Dendritic cell treated with granulocyte-macrophage colony-stimulating factor and Interleukin-4, amounts not matched to agents 40 ng/mL and 50 ng/mL, for 4 days (primary cell): ENCODE data around the gene THSD7A.

Experiments used
- H3K27ac Mint-ChIP-seq: one replicate; pipeline ENCODE4 v1.8.0; 2022; ENCODE audit warnings: mild to moderate bottlenecking, mixed read lengths
- H3K27me3 Mint-ChIP-seq: one replicate; pipeline ENCODE4 v1.8.0; 2022; ENCODE audit warnings: mild to moderate bottlenecking, mixed read lengths
- H3K36me3 Mint-ChIP-seq: one replicate; pipeline ENCODE4 v1.8.0; 2022; ENCODE audit warnings: low read depth, mixed read lengths
- H3K4me1 Mint-ChIP-seq: one replicate; pipeline ENCODE4 v1.8.0; 2022; ENCODE audit warnings: low read depth, mixed read lengths
- H3K4me3 Mint-ChIP-seq: one replicate; pipeline ENCODE4 v1.8.0; 2022; ENCODE audit warnings: mild to moderate bottlenecking, moderate library complexity, mixed read lengths
- H3K9me3 Mint-ChIP-seq: one replicate; pipeline ENCODE4 v1.8.0; 2022; ENCODE audit warnings: mixed read lengths
- intact Hi-C: fragments of 100-400 bp; cut with micrococcal nuclease; formaldehyde crosslinking; loops from one replicate; pipeline ENCODE4 v1.15.0; 2022

Gene THSD7A

DNA sequence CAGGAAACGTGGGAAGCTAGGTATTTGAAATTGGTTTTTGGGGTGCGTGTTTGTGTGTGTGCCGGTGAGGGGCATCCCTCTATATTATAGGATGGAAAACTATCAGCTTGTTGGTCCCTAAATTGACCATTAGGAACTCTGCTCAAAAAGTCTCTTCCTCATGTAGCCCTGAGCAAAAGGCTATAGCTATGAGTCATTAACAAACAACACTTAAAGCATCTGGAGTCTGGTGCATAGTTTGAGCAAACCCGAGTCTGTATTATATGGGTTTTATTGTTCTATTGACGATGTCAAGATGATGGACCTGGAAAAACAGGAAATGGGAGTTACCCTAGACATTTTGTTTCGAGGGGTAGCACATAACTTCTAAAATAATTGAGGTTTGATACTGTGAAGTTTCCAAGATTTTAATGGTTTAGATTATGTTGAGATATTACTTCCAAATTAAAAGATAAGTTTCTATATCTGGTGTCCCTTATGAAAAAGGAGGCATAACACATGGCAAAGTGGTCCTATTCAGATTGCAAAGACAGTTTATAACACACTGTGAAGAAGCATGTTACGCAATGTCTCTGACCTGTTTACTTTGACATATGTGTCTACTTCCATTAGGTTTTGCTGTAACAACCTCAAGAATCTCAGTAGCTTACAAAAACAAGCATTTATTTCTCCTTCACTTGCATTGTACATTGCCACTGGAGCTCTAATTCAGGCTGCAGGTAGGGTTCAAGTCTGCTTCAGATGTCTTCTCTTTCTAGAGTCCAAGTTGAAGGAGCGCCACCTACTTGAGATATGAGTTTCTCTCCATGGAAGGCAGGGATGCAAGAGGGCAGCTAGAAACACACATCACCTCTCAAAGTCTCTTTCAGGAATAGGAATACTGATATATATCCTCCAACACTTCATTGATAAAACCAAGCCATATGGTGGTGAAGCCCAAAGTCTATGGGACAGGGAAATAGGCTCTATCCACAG is 500.6 kb downstream of the THSD7A start:
- H3K9me3 Mint-ChIP-seq: no peaks in the 10 kb centered on the region
- intact Hi-C loops: no loop called here
- H3K27ac Mint-ChIP-seq: no peak overlapping the region

DNA sequence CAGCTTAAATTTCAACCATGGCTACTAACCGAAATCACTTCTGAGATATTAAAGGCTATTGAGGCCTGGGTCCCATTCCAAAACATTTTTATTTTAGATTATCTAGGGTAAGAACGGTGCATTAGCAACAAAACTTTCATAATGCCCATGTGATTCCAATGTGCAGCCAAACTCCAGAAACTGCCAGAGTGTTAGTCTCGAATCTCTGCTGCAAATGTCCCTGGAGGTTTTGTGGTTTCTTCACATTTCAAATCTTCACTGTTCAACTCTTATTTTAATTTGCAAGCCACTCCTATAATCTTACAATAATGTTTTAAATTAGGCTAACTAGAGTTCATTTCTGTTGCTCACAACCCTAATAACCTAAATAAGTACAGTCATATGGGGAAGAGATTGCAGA is 501.3 kb downstream of the THSD7A start:
- intact Hi-C loops: no loop called here
- no peaks in the 10 kb centered on the region for H3K27me3 Mint-ChIP-seq
- H3K27ac Mint-ChIP-seq: no peak overlapping the region
- no peak overlapping the region for H3K4me3 Mint-ChIP-seq
- H3K36me3 Mint-ChIP-seq: no peaks in the 10 kb centered on the region
- H3K9me3 Mint-ChIP-seq: no peaks in the 10 kb centered on the region
- H3K4me1 Mint-ChIP-seq: no peaks in the 10 kb centered on the region

More for the DNA sequence above, 500.6 kb downstream of the THSD7A start:
- Mint-ChIP-seq H3K27me3 (no peaks in the 10 kb centered on the region), H3K36me3 (no peaks in the 10 kb centered on the region), H3K4me3 (no peak overlapping the region), H3K4me1 (no peaks in the 10 kb centered on the region)

DNA sequence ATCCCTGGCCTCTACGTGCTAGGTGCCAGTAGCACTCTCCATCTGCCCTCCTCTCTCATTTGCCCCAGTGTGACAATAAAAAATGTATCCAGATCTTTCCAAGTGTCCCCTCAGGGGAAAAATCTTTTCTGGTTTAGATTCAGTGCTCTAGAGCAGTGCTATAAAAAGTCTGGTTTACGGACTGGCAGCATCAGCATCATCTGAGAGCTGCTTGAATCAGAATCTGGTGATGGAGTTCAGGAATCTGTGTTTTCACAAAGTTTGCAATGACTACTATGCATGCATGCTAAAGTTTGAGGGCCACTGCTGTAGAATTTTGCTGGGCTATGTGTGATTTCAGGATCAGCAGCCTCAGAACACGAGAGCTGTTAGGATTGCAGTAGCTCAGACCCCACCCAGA is 501.8 kb downstream of the THSD7A start:
- no peaks in the 10 kb centered on the region for H3K9me3 Mint-ChIP-seq
- H3K27ac Mint-ChIP-seq: no peak overlapping the region
- H3K36me3 Mint-ChIP-seq: no peaks in the 10 kb centered on the region
- no peak overlapping the region for H3K4me3 Mint-ChIP-seq
- intact Hi-C loops: no loop called here
- no peaks in the 10 kb centered on the region for H3K27me3 Mint-ChIP-seq
- no peaks in the 10 kb centered on the region for H3K4me1 Mint-ChIP-seq

DNA sequence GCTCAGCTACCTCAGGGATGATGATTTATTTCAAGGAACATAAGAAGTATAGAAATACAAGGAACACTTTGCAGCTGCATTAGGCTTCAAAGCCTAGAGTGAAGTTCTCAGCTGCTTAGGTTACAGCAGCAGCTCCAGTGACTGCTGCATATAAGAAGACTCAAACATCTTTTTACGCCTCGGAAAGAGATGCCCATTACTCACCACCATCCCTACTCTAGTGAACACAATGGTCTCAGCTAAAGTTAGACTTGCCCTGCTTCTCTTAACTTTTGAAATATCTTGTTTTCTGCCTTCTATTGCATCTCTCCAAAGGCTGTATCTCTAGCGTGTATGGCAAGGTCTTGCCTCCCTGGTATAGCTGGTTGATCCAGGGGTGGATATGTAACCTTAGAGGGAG is 502.4 kb downstream of the THSD7A start:
- Mint-ChIP-seq H3K9me3 (no peaks in the 10 kb centered on the region), H3K27ac (no peak overlapping the region), H3K4me3 (no peak overlapping the region), H3K4me1 (no peaks in the 10 kb centered on the region), H3K36me3 (no peaks in the 10 kb centered on the region), H3K27me3 (no peaks in the 10 kb centered on the region)
- intact Hi-C loops: no loop called here

DNA sequence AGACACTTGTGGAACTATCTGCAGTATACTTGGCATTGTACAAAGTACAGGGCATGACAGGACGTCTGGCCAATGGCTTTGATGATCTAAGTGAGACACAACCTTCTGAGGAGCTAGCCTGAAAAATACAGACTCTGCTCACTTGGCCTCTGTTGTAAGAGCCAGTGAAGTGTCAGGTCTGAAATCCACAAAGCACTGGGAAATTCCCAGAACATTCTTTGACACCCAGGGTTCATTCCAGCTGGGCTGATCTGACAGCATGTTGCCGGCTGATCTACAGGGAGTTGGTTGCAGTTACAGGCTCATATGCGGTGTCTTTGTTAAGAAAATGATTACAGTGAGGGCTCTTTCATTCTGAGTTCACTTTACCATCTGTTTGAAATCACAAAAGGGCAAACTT is 503.7 kb downstream of the THSD7A start:
- H3K27me3 Mint-ChIP-seq: no peaks in the 10 kb centered on the region
- no peak overlapping the region for H3K27ac Mint-ChIP-seq
- no peaks in the 10 kb centered on the region for H3K36me3 Mint-ChIP-seq
- H3K9me3 Mint-ChIP-seq: no peaks in the 10 kb centered on the region
- H3K4me3 Mint-ChIP-seq: no peak overlapping the region
- intact Hi-C loops: no loop called here
- H3K4me1 Mint-ChIP-seq: no peaks in the 10 kb centered on the region

DNA sequence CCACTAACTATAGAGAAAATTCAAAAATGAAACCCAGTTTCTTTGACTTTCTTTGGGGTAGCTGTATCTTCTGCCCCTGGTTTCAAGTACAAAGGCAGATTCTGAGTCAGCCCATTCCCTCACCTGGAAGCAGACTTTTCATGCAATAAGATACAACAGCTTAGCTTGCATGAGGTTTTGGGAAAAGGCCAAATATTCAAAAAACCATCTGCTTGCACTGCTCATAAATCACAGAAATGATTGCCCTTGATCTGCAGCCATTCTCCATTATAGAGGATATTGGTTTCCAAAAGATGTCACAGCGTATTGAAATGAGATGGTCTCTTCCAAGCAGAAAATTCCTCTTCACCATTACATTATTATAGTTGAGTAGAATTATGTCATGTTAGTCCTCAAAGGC is 504.4 kb downstream of the THSD7A start:
- Mint-ChIP-seq H3K9me3 (peaks cover 5% of the 10 kb centered on the region), H3K27me3 (no peaks in the 10 kb centered on the region), H3K36me3 (no peaks in the 10 kb centered on the region), H3K4me1 (no peaks in the 10 kb centered on the region), H3K4me3 (no peak overlapping the region), H3K27ac (no peak overlapping the region)
- intact Hi-C loops: no loop called here
